Testis (tissue), 2 donors: Measurements from ENCODE around the gene POGZ.

Source experiments
- POLR2A ChIP-seq: fragments of 450-650 bp; IDR thresholded peaks from one replicate; pipeline ENCODE4 v1.6.1; 2017; ENCODE audit warnings: antibody characterized with exemption, mild to moderate bottlenecking, moderate library complexity
- TF ChIP-seq, protein P1 (sequence below), 3 experiments: fragments of 450-650 bp in 2 of 3; fragments of 200-600 bp in 1 of 3; sonication (generic) in 1 of 3; IDR thresholded peaks; one replicate each; pipeline ENCODE4 v1.5.1; 2016 to 2019; ENCODE audit warnings: antibody characterized with exemption in 3 of 3, mild to moderate bottlenecking in 2 of 3, moderate library complexity in 1 of 3

DNA sequence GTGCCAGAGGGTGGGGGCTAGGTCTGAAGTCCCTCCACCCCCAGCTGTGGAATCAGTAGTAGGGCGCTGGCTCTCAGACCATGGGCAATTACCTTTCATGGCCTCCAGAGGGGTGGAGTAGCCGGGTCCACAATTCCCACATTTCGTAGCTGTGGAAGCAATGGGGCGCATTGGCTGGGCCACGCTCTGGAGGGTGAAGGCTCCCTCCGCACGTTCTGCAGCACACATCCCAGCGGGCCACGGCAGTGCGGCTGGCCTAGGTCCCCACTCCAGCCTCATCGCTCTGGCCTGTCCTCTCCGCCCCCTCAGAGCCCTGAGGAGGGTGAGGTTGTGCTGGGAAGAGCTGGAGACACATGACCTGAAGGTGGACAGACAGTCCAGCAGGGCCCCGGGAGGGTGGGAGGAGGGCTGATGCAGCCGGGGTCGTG, 89.7 kb downstream of the POGZ start:
- TF ChIP-seq POLR2A = no peak
- TF ChIP-seq, protein P1, sequence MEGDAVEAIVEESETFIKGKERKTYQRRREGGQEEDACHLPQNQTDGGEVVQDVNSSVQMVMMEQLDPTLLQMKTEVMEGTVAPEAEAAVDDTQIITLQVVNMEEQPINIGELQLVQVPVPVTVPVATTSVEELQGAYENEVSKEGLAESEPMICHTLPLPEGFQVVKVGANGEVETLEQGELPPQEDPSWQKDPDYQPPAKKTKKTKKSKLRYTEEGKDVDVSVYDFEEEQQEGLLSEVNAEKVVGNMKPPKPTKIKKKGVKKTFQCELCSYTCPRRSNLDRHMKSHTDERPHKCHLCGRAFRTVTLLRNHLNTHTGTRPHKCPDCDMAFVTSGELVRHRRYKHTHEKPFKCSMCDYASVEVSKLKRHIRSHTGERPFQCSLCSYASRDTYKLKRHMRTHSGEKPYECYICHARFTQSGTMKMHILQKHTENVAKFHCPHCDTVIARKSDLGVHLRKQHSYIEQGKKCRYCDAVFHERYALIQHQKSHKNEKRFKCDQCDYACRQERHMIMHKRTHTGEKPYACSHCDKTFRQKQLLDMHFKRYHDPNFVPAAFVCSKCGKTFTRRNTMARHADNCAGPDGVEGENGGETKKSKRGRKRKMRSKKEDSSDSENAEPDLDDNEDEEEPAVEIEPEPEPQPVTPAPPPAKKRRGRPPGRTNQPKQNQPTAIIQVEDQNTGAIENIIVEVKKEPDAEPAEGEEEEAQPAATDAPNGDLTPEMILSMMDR (IDR thresholded peaks at IDR 0.05) = no peak
